NCI-H2196 (cell line): Measurements from ENCODE around the gene IL11RA.

Source experiments
- DNase-seq: peaks from one replicate; lab custom pipeline; 2025; ENCODE audit not compliant: unreplicated experiment; lab: John Stamatoyannopoulos, UW

The IL11RA gene

DNA sequence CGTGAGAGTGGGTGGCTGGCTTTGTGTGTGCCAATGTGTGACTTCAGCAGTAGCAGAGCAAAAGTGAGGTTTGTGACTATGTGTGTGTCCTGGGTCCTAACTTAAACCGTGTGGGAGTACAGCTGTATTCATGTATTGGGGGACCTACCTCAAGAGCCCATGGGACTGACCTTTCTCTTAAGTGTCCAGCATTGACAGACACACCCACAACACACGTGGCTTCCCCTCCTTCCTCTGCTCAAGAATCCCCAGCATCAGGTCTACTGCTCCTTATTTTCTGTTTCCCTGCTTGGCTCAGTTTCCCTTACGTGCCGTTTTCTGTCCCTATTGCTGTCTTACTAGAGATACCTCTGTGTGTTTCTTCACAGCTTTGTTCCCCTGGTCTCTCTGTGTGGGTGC is 616 bp downstream of the IL11RA start:
- no peak for DNase-seq

DNA sequence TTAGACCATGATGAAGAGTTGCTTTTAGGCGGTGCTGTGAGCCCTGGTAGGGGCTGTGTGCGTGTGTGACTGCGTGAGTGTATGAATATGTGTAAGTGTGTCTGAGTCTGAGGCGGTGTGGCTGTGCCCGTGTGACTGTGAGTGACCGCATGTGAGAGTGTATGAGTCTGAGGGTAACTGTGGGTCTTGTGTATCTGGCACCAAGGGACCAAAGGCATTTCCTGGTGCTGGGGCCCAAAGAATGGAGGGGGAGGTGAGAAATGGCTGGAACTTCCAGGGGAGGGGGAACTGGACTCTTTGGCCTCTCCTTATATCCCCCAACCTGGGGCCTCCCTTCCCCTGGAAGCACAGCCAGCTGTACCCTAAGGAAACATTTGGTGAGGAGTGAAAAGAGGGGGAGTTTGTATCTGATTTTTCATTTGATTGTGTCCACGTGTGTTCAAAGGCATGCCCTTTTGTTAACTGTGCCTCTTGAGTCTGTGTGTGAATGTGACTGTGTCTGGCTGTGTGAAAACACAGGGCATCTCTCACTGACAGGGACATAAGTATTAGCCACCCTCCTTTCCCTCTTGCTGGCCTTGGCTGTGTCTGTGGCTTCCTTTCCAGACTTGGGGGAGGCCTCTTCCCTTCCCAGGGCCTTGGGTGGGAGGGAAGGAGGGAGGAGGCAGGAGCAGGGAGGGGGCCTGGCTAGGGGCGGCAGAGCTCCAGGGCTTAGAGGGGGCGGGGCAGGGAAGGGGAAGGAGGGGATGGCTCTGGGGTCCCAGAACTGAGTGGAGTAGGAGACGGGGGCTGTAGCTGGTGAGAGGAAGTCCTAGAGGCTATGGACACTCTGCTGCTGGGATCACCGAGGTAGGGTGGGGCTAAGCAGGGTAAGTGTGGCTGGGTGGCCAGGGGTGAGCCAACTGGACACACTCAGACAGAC is 1.4 kb downstream of the IL11RA start:
- no peak for DNase-seq

GRCh38 chr9:34654323-34655051 is 2.5 kb downstream of the IL11RA start:
- DNase-seq: peak; percentile 65

GRCh38 chr9:34655394-34655793 is 3.4 kb downstream of the IL11RA start:
- DNase-seq: no peak

- DNase-seq: no peak
Measured at GRCh38 chr9:34656992-34657391, 5.0 kb downstream of the IL11RA start.

- no peak for DNase-seq
Measured at GRCh38 chr9:34658461-34658860, 6.5 kb downstream of the IL11RA start.

DNA sequence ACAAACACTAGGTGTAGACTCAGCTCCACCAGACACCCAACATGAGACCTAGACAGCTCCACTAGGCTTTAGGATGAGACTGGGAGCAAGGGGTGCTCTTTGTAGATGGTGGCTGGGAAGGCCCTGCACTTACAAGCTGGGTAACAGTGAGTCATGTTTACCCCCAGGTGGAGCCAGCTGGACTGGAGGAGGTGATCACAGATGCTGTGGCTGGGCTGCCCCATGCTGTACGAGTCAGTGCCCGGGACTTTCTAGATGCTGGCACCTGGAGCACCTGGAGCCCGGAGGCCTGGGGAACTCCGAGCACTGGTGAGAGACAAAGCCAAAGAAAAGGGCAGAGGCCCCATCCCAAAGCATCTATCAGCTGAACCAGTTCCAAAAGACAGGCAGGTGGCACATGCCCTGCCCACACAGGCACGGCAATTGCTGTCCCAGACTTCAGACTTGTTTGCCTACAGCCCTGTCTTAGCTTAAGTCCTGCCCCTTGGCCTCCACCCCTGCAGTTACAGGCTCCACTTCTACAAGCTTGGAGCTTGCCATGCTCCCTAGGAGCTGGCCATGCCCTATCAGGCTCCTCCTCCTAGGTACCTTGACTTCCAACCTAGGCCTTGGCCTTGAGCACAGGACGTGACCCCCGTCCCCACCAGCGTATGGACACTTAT is 7.7 kb downstream of the IL11RA start:
- DNase-seq: peak; percentile 81

DNA sequence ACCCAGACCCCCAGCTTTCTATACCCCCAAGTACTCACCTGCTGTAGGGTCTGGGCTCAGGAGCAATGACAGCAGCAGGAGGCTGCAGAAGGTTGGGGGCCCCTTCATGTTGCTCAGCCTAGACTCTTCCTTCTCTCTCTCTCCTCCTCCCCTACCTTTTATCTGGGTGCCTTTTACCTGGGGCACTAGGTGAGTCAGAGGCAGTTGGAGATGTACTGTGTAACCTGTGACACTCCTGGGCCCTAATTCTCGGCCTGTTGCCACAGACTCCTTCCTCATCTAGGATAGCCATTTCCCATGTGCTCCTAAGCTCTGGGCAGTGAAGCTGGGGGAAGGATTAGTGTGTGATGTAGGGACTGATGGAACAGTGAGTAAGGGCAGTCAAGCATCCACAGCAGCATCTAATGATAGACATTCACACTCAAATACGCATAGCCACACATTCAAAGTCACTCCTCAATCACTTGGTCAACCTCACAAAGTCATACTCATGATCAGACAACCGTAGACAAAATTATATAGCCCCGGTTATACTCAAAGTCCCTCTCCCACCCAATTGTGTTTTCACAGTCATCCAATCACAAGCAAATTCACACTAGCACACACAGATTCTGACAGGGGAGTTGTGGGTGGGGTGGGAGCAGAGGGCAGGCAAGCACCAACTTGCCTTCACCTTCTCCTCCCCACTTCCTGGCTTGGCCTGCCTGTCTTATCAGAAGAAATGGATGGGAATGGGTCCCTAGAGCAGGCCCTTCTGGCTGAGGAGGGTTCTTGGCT is 10.7 kb downstream of the IL11RA start, which contains the start of gene CCL27:
TSS of gene CCL27 (minus strand) at position 132 of the 777 bp plus-strand sequence. CDS start at position 108, 24 bp downstream.
- no peak for DNase-seq

DNA sequence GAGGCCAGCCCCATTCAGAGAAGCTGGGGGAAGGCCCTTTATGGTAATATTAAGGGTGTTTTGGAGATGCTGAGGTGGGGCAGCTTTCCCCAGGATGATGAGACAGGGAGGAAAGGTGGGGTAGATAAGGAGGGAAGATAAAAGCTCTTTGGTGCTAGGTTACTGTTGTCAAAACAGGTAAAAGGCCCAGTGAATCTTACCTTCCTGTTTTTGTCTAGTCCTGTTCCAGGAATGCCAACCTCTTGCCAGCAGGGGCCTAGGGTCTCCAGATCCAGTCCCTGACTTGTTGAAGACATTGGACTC is 11.3 kb downstream of the IL11RA start:
- DNase-seq: no peak

DNA sequence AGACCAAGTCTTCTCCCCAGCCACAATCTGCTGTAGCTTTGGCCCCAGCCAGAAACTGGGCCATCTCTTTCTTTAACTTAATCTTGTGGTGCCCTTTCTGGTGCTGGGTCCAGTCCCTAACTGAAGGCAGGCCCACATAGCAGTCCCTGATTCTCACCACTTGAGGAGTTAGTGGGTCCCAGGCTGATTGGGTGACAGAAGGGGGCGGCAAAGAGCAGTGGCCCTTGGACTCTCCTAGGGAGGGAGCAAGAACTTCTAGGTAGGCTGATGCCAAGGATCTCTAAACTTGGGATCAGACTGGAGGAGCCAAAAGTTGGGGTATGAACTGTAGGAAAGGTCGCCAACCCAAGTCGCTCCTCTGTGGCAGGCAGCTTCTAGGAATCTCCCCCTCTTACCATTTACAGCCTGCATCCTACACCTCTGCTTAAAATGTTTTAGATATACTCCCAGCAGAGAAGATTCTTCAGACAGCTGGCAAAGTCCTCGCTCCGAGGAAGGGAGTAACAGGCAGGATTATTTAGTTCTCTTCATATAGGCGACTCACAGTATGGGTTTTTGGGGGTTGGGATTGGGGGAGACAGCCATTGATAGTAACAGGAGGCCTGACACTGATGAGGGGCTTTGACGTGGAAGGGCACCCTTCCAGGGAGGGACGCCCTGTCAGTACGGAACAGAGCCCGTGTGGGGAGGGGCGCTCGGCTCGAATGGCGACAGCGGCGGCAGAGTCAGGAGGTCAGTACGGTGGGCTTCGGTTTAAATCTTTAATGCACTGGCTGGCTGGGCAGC is 12.5 kb downstream of the IL11RA start:
- DNase-seq: peak; percentile 36

DNA sequence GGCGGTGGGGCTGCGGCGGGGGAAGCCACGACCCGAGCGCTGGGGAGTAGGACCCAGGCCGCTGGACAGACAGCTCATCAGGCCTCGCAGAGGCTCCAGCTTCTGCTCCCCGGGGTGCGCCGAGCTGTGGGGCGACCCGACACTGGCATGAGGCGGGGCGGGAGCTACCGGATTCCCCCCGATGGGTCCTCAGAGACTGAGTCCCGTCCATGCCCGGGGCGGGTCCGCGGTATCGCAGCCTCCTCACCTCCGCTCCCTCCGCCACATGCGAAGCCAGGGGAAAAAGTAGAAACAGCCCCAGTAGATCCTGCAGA is 13.0 kb downstream of the IL11RA start:
- DNase-seq: no peak

- DNase-seq: peak; percentile 98
Measured at GRCh38 chr9:34665381-34666250, 13.6 kb downstream of the IL11RA start.

- DNase-seq: no peak
Measured at GRCh38 chr9:34669809-34670562, 18.0 kb downstream of the IL11RA start.

DNA sequence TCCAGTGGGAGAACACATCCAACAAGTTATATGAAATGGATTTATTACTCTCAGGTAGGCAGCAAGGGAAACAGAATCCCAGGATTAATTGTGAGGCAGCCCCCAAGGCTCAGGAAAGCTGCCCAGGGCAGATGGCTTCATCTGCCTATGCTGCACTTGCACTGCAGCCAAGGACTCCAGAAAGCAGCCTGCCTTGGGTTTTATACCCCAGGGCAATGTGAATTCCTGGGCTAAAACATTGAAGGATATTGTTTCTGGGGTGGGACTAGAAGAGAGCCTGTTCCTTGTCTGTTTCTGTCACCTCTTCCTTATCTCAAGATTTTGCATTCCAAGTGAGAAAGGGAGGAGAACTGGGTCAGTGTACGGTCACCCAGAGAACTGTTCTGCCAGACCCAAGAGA is 19.3 kb downstream of the IL11RA start:
- DNase-seq: no peak

DNA sequence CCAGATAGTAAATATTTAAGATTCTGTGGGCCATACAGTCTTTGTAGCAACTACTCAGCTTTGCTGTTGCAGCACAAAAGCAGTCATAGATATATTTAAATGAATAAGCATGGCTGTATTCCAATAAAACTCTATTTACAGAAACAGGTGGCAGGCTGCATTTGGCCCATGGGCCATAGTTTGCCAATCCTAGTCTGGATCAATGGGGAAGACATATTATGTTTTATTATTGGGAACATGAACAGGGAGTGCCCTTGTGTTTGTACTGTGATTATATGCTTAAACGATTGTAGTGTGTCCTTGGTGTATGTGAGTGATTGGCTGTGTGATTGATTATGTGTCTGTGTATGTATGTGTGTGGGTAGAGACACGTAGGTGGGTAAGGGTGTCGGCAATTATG is 22.5 kb downstream of the IL11RA start:
- no peak for DNase-seq

DNA sequence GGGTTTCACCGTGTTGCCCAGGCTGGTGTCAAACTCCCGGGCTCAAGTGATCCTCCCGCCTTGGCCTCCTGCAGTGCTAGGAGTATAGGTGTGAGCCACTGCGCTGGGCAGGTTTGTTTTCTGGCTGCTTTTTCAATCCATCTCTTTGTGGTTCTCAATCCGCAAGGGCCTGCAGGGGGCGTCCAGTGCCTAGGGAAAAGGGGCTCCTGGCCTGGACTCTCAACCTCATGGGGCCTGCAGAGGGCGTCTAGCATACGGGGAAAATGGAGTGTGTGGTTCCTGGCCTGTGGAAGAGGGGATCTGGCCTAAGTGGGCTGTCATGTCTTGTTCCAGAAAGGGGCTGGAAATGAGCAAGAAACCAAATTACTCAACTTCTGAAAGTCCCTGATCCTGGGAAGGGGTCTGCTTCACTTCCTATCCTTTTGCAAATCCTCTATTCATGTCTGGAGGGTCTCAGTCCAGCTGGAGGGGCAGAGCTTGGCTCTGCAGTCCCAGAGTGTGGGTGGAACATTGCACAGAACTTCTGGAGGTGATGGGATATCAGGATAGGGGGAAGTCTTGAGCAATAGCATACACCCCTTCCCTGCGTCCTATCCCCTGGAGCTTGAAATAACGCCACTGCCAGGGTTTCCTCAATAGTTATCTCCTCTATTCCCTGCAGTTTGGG is 23.2 kb downstream of the IL11RA start:
- peak; percentile 62 for DNase-seq

- no peak for DNase-seq
Measured at GRCh38 chr9:34675869-34676268, 23.9 kb downstream of the IL11RA start.

- DNase-seq: no peak
Measured at GRCh38 chr9:34684145-34684544, 32.2 kb downstream of the IL11RA start.
